GM20000 (cell line): Measurements from ENCODE around the gene PRND.

Experiments used
- DNase-seq: peaks from one replicate; pipeline ENCODE4 v3.0.0; 2012; ENCODE audit warnings: low spot score
- TF ChIP-seq, protein P1 (sequence below): IDR thresholded peaks from 2 replicates; pipeline ENCODE4 v1.5.1; 2012; ENCODE audit warnings: mild to moderate bottlenecking, control low read depth; ENCODE audit errors: extremely low read depth, missing control alignments

PRND gene

DNA sequence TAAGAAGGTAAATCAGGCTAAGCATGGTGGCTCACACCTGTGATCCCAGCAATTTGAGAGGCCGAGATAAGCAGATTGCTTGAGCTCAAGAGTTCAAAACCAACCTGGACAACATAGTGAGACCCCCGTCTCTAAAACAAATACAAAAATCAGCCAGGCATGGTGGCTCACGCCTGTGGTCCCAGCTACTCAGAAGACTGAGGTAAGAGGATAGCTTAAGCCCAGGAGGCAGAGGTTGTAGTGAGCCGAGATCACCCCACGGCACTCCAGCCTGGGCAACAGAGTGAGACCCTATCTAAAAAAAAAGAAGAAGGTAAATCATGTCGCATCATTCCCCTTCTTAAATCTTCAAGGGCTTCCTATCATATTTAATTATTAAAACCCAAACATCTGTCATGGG, 39.0 kb upstream of the PRND start:
- TF ChIP-seq, protein P1, sequence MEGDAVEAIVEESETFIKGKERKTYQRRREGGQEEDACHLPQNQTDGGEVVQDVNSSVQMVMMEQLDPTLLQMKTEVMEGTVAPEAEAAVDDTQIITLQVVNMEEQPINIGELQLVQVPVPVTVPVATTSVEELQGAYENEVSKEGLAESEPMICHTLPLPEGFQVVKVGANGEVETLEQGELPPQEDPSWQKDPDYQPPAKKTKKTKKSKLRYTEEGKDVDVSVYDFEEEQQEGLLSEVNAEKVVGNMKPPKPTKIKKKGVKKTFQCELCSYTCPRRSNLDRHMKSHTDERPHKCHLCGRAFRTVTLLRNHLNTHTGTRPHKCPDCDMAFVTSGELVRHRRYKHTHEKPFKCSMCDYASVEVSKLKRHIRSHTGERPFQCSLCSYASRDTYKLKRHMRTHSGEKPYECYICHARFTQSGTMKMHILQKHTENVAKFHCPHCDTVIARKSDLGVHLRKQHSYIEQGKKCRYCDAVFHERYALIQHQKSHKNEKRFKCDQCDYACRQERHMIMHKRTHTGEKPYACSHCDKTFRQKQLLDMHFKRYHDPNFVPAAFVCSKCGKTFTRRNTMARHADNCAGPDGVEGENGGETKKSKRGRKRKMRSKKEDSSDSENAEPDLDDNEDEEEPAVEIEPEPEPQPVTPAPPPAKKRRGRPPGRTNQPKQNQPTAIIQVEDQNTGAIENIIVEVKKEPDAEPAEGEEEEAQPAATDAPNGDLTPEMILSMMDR = no peak

DNA sequence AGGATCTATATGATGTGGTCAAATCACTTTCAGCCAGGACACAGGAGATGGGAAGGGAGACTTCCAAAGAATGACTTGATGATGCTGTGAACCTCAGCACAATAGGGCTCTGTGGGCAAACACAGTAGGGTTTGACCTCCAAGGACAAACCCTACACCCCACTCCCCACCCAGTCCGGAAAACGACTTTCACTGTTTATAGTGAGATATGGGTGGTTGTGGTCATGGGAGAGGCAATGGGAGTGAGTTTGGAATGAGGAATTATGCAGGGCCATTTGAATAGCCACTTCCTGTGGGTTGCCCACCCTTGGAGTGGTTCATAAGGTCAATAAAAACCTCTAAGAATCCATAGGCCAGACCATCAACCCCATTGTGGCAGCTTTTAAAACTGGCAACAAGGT, 38.4 kb upstream of the PRND start:
- TF ChIP-seq, protein P1 = no peak
- DNase-seq = no peak

More for the DNA sequence above, 39.0 kb upstream of the PRND start:
- no peak for DNase-seq

DNA sequence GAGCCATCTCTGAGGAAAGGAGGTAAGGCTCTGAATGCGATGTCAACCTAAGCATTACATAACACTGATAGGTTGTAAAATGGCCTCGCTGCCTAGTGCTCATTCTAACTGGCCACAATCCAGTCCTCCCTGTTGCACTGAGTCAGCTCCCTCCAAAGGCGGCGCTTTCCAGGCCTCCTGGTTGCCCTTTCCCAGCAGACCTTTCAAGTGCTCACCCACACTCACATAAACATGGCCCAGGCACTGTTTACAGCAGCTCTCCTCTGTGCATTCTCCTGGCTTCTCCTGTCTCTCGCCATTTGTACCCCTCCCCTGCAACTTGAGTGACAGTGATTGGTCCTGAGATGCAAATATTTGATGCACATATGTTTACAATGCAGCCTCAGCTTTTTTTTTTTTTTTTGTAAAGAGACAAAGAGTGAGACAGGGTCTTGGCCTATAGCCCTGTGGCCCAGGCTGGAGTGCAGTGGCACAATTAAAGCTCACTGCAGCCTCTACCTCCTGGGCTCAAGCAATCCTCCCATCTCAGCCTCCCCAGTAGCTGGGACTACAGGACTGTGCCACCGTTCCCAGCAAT, 36.8 kb upstream of the PRND start:
- no peak for DNase-seq
- TF ChIP-seq, protein P1 = no peak

DNA sequence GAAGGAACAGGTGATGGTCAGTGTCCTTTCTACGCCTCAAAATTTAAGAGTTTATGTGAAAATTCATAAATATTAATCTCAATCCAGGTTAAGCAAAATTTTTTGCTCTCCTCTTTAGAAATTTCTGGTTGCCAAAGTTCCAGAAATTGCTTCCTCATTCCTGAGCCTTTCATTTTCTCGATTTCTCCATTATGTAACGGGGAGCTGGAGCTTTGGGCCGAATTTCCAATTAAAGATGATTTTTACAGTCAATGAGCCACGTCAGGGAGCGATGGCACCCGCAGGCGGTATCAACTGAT, 35.8 kb upstream of the PRND start:
- TF ChIP-seq, protein P1 = no peak
- no peak for DNase-seq

DNA sequence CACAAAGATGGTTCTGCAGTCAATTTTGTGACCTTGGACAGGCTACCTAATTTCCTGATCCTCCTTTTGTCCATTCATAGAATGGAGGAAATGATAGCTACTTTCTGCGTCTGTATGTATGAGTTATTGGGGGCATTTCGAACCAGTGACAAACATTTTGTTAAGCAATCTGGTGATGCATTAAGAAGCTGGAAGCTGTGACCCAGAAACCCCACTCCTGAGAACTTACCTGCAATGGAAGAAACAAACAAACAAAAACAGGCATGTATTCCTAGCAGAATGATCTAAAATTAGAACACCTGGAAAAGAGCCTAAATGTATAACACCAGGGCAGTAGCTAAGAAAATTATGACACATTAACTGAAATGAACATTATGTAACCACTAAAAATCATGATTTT, 33.4 kb upstream of the PRND start:
- DNase-seq = no peak
- TF ChIP-seq, protein P1 = no peak

DNA sequence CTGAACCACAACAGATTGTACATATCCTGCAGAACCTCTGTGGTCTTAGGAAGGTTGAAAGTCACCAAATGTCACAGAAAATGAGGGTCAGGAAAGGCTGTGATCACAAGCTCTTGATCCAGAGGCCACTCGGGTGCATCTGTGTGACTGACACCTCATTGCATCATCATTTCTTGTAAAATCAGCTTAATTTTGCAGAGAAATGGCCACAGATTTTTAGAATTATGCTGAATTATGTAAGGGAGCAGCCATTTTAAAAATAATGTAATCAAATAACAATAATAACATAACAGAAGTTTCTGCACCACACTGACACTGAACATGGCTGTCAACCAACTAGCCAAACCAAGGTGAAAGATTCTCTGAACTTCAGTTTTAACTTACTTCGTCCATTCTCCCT, 32.5 kb upstream of the PRND start:
- TF ChIP-seq, protein P1 = no peak
- no peak for DNase-seq

DNA sequence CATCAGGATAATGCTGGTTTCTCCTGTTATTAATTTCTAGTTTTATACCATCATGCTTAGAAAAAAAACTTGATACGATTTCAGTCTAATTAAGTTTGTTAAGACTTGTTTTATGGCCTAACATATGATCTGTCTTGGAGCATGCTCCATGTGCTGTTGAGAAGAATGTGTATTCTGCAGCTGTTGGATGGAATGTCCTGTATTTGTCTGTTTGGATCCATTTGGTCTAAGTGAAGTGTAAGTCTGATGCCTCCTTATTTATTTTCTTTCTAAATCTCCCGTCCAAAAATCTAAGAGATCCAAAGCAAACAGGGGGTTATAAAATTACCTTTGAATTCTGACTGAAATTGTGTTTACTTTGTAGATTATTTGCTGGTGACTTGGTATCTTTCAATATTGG, 30.0 kb upstream of the PRND start:
- DNase-seq = no peak
- TF ChIP-seq, protein P1 = no peak
